Measurements from ENCODE around the gene PPP1R36.

PPP1R36 gene

GRCh38 chr14:64572386-64573104 is 22.8 kb downstream of the PPP1R36 start:
- Histone ChIP-seq H3K36me3 (ENCODE audit: insufficient read depth, low read length) (no peaks in the 10 kb centered on the region), H3K9ac (ENCODE audit: insufficient read length) (no peak overlapping the region), H3K4me3 (peak overlapping the region; percentile 30; the same call in 1 of the 2 replicates), H3K9me3 (ENCODE audit: low read depth, low read length) (no peaks in the 10 kb centered on the region), H3K27ac (peak overlapping the region; percentile 81)
- DNase-seq (ENCODE audit: low read depth, low spot score), result no peak
- TF ChIP-seq FOXP2 (optimal IDR thresholded peaks at IDR 0.05; ENCODE audit: control extremely low read depth, extremely low read length, insufficient read depth), result no peak
- TF ChIP-seq EZH2 (IDR thresholded peaks at IDR 0.05), result no peak
- no peak for TF ChIP-seq POLR2AphosphoS5 (IDR thresholded peaks at IDR 0.05; ENCODE audit: borderline replicate concordance, low read depth, low read length)

- Histone ChIP-seq H3K27ac (peak overlapping the region; percentile 81), H3K4me3 (peak overlapping the region; percentile 30; the same call in 1 of the 2 replicates), H3K36me3 (ENCODE audit: insufficient read depth, low read length) (no peaks in the 10 kb centered on the region), H3K9ac (ENCODE audit: insufficient read length) (no peak overlapping the region), H3K9me3 (ENCODE audit: low read depth, low read length) (no peaks in the 10 kb centered on the region)
- no peak for DNase-seq (ENCODE audit: low read depth, low spot score)
- TF ChIP-seq POLR2AphosphoS5 (IDR thresholded peaks at IDR 0.05; ENCODE audit: borderline replicate concordance, low read depth, low read length) (no peak), EZH2 (IDR thresholded peaks at IDR 0.05) (no peak), FOXP2 (optimal IDR thresholded peaks at IDR 0.05; ENCODE audit: control extremely low read depth, extremely low read length, insufficient read depth) (no peak)
Observed at GRCh38 chr14:64573109-64573508, 23.3 kb downstream of the PPP1R36 start.

- DNase-seq (ENCODE audit: low read depth, low spot score), result no peak
- TF ChIP-seq FOXP2 (optimal IDR thresholded peaks at IDR 0.05; ENCODE audit: control extremely low read depth, extremely low read length, insufficient read depth), result no peak
- no peak for TF ChIP-seq EZH2 (IDR thresholded peaks at IDR 0.05)
- TF ChIP-seq POLR2AphosphoS5 (IDR thresholded peaks at IDR 0.05; ENCODE audit: borderline replicate concordance, low read depth, low read length), result no peak
Observed at GRCh38 chr14:64574371-64575107, 24.8 kb downstream of the PPP1R36 start.

GRCh38 chr14:64577211-64577610 is 27.4 kb downstream of the PPP1R36 start:
- H3K27ac ChIP-seq, result no peak overlapping the region
- no peaks in the 10 kb centered on the region for H3K9me3 ChIP-seq (ENCODE audit: low read depth, low read length)
- no peak overlapping the region for H3K4me3 ChIP-seq
- DNase-seq (ENCODE audit: low read depth, low spot score), result no peak
- no peaks in the 10 kb centered on the region for H3K36me3 ChIP-seq (ENCODE audit: insufficient read depth, low read length)
- TF ChIP-seq EZH2 (IDR thresholded peaks at IDR 0.05) (no peak), FOXP2 (optimal IDR thresholded peaks at IDR 0.05; ENCODE audit: control extremely low read depth, extremely low read length, insufficient read depth) (no peak), POLR2AphosphoS5 (IDR thresholded peaks at IDR 0.05; ENCODE audit: borderline replicate concordance, low read depth, low read length) (no peak)
- no peak overlapping the region for H3K9ac ChIP-seq (ENCODE audit: insufficient read length)

More at GRCh38 chr14:64574371-64575107, 24.8 kb downstream of the PPP1R36 start:
- Histone ChIP-seq H3K27ac (no peak overlapping the region), H3K9ac (ENCODE audit: insufficient read length) (no peak overlapping the region), H3K36me3 (ENCODE audit: insufficient read depth, low read length) (no peaks in the 10 kb centered on the region), H3K9me3 (ENCODE audit: low read depth, low read length) (no peaks in the 10 kb centered on the region), H3K4me3 (no peak overlapping the region)

GRCh38 chr14:64580467-64580866 is 30.7 kb downstream of the PPP1R36 start:
- Histone ChIP-seq H3K9ac (ENCODE audit: insufficient read length) (no peak overlapping the region), H3K36me3 (ENCODE audit: insufficient read depth, low read length) (no peaks in the 10 kb centered on the region), H3K27ac (no peak overlapping the region), H3K4me3 (no peak overlapping the region), H3K9me3 (ENCODE audit: low read depth, low read length) (no peaks in the 10 kb centered on the region)
- no peak for DNase-seq (ENCODE audit: low read depth, low spot score)
- no peak for TF ChIP-seq EZH2 (IDR thresholded peaks at IDR 0.05)
- no peak for TF ChIP-seq FOXP2 (optimal IDR thresholded peaks at IDR 0.05; ENCODE audit: control extremely low read depth, extremely low read length, insufficient read depth)
- no peak for TF ChIP-seq POLR2AphosphoS5 (IDR thresholded peaks at IDR 0.05; ENCODE audit: borderline replicate concordance, low read depth, low read length)

GRCh38 chr14:64581363-64581762 is 31.6 kb downstream of the PPP1R36 start:
- Histone ChIP-seq H3K9ac (ENCODE audit: insufficient read length) (no peak overlapping the region), H3K27ac (no peak overlapping the region), H3K4me3 (no peak overlapping the region), H3K36me3 (ENCODE audit: insufficient read depth, low read length) (no peaks in the 10 kb centered on the region), H3K9me3 (ENCODE audit: low read depth, low read length) (no peaks in the 10 kb centered on the region)
- no peak for DNase-seq (ENCODE audit: low read depth, low spot score)
- TF ChIP-seq FOXP2 (optimal IDR thresholded peaks at IDR 0.05; ENCODE audit: control extremely low read depth, extremely low read length, insufficient read depth) (no peak), EZH2 (IDR thresholded peaks at IDR 0.05) (no peak), POLR2AphosphoS5 (IDR thresholded peaks at IDR 0.05; ENCODE audit: borderline replicate concordance, low read depth, low read length) (no peak)

GRCh38 chr14:64581817-64582216 is 32.1 kb downstream of the PPP1R36 start:
- Histone ChIP-seq H3K9ac (ENCODE audit: insufficient read length) (no peak overlapping the region), H3K9me3 (ENCODE audit: low read depth, low read length) (no peaks in the 10 kb centered on the region), H3K36me3 (ENCODE audit: insufficient read depth, low read length) (no peaks in the 10 kb centered on the region), H3K27ac (no peak overlapping the region), H3K4me3 (no peak overlapping the region)
- DNase-seq (ENCODE audit: low read depth, low spot score), result no peak
- TF ChIP-seq EZH2 (IDR thresholded peaks at IDR 0.05) (no peak), POLR2AphosphoS5 (IDR thresholded peaks at IDR 0.05; ENCODE audit: borderline replicate concordance, low read depth, low read length) (no peak), FOXP2 (optimal IDR thresholded peaks at IDR 0.05; ENCODE audit: control extremely low read depth, extremely low read length, insufficient read depth) (no peak)

GRCh38 chr14:64584190-64584589 is 34.4 kb downstream of the PPP1R36 start:
- TF ChIP-seq FOXP2 (optimal IDR thresholded peaks at IDR 0.05; ENCODE audit: control extremely low read depth, extremely low read length, insufficient read depth) (no peak), POLR2AphosphoS5 (IDR thresholded peaks at IDR 0.05; ENCODE audit: borderline replicate concordance, low read depth, low read length) (no peak), EZH2 (IDR thresholded peaks at IDR 0.05) (no peak)

More at GRCh38 chr14:64584190-64584589, 34.4 kb downstream of the PPP1R36 start:
- Histone ChIP-seq H3K4me3 (no peak overlapping the region), H3K36me3 (ENCODE audit: insufficient read depth, low read length) (no peaks in the 10 kb centered on the region), H3K9me3 (ENCODE audit: low read depth, low read length) (no peaks in the 10 kb centered on the region), H3K27ac (no peak overlapping the region), H3K9ac (ENCODE audit: insufficient read length) (no peak overlapping the region)
- DNase-seq (ENCODE audit: low read depth, low spot score), result no peak

Data from SK-N-MC (cell line).